ENCODE data around the gene FAM72B.
"Not testable (repeated sequence)": the region's sequence is repeated elsewhere in the genome, so short reads cannot be mapped to it uniquely, and the experiment has no call there.

GRCh38 chr1:121161199-121161901 is 22.8 kb downstream of the FAM72B start:
- TF ChIP-seq EZH2phosphoT487 (IDR thresholded peaks at IDR 0.05; ENCODE audit: low read depth, severe bottlenecking, unreplicated experiment); CTCF (IDR thresholded peaks at IDR 0.05; ENCODE audit: poor library complexity): not testable (repeated sequence)

All from hepatocyte (in vitro differentiated cells).